ENCODE measurements around the gene NUP133. TPM values are rescaled to one million over a fixed set of nuclear protein-coding genes. Genes with fewer than 3 reads are reported as not detected.

The NUP133 gene
- total RNA-seq, 2 donors from 2014 or later: 67.8 to 68.4 TPM

DNA sequence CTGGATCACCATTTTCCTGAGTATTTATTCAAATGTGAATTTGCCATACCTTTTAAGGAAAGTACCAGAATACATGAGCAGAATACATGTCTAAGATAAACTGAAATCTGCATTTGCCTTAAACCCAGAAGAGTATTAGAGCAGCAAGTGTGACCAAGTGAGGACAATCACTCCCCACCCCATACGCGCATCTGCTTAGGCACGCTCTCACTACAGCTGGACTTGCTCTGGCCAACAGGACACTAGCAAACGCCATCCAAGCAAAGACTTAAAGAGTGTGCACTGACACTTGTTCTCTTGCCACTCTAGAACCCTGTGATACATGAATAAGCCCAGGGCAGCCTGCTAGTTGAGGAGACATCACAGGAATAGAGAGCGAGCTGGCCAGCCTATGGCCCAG lies 25.6 kb downstream of the NUP133 start:
- Mint-ChIP-seq H3K9me3 (no peaks in the 10 kb centered on the region), H3K27me3 (ENCODE audit: insufficient read depth) (no peaks in the 10 kb centered on the region), H3K4me3 (no peak overlapping the region), H3K4me1 (peaks cover 3% of the 10 kb centered on the region), H3K27ac (no peak overlapping the region), H3K36me3 (ENCODE audit: low read depth) (peaks cover 70% of the 10 kb centered on the region)
- H3K36me3 ChIP-seq (ENCODE audit: control insufficient read depth, insufficient read depth, low read length): peaks cover 89% of the 10 kb centered on the region
- H3K9me3 ChIP-seq (ENCODE audit: control insufficient read depth, low read length): no peaks in the 10 kb centered on the region
- H3K9ac ChIP-seq (ENCODE audit: extremely low read depth, low read length, poor library complexity, severe bottlenecking): no peak overlapping the region
- H3K27me3 ChIP-seq (ENCODE audit: control insufficient read depth, insufficient read depth, low read length, poor library complexity, severe bottlenecking): no peaks in the 10 kb centered on the region
- WGBS, 2 experiments (ENCODE audit: insufficient coverage in 1 of 2, insufficient read length in 1 of 2): 93 to 95% methylated on average over 5 of the region's 5 CpGs
- TF ChIP-seq, protein P1, sequence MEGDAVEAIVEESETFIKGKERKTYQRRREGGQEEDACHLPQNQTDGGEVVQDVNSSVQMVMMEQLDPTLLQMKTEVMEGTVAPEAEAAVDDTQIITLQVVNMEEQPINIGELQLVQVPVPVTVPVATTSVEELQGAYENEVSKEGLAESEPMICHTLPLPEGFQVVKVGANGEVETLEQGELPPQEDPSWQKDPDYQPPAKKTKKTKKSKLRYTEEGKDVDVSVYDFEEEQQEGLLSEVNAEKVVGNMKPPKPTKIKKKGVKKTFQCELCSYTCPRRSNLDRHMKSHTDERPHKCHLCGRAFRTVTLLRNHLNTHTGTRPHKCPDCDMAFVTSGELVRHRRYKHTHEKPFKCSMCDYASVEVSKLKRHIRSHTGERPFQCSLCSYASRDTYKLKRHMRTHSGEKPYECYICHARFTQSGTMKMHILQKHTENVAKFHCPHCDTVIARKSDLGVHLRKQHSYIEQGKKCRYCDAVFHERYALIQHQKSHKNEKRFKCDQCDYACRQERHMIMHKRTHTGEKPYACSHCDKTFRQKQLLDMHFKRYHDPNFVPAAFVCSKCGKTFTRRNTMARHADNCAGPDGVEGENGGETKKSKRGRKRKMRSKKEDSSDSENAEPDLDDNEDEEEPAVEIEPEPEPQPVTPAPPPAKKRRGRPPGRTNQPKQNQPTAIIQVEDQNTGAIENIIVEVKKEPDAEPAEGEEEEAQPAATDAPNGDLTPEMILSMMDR (conservative IDR thresholded peaks at IDR 0.05): no peak
- H3K27ac ChIP-seq (ENCODE audit: low read depth, low read length): no peak overlapping the region
- no peak overlapping the region for H3K4me3 ChIP-seq (ENCODE audit: low read length)
- H3K4me1 ChIP-seq (ENCODE audit: control insufficient read depth, insufficient read depth, low read length): no peaks in the 10 kb centered on the region
- DNase-seq: no peak

DNA sequence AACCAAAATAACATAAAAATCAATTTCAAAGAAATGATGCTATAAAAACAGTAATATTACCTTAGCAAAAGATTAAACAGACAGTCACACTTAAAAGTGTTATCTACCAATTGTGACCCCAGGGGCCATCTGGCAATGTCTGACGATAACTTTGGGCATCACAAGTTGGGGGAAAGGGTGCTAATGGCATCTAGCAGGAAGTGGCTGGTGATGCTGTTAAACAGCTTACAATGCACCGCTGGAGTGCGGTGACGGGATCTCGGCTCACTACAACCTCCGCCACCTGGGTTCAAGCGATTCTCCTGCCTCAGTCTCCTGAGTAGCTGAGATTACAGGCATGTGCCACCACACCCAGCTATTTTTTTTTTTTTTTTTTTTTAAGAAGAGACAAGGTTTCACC lies 27.6 kb downstream of the NUP133 start:
- H3K36me3 Mint-ChIP-seq (ENCODE audit: low read depth): peaks cover 68% of the 10 kb centered on the region
- WGBS, 2 experiments (ENCODE audit: insufficient coverage in 1 of 2, insufficient read length in 1 of 2): 95 to 96% methylated on average over 4 to 7 of the region's 7 CpGs

DNA sequence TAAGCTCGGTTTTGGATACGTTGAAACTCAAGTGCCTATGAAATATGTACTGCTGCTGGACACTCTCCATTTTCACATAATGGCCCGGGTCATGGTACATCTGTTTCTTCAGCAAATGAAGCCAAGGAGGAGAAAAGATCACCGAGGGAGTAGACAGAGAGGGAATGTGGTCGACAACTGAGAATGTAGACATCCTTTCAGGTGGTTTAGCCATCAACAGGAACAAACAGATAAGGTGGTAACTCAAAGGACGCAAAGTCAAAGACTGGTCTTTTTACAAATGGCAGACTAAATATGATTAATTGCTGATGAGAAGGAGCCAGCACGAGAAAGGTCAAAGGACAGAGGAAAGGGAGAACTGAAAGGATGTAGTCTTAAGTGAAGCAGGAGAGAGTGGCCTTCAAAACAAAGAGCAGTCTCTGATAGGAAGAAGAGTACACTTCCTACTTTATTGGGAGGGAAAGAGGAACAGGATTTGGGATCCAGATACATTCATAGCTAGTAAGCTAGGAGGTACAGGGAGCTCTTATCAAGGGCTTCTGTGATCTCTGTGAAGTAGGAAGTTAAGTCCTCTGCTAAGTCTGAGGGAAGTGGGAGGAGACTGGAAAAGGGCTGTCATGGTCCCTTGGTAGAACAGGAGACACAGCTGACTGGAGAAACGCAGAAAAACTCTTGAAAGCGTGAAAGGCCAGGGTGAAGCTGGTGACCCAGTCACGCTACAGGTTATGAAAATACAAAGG lies 28.3 kb downstream of the NUP133 start:
- H3K9ac ChIP-seq (ENCODE audit: extremely low read depth, low read length, poor library complexity, severe bottlenecking): no peak overlapping the region
- peaks cover 89% of the 10 kb centered on the region for H3K36me3 ChIP-seq (ENCODE audit: control insufficient read depth, insufficient read depth, low read length)
- H3K27me3 ChIP-seq (ENCODE audit: control insufficient read depth, insufficient read depth, low read length, poor library complexity, severe bottlenecking): no peaks in the 10 kb centered on the region
- 92 to 94% methylated on average over 7 to 10 of the region's 10 CpGs for WGBS, 2 experiments (ENCODE audit: insufficient coverage in 1 of 2, insufficient read length in 1 of 2)
- no peak overlapping the region for H3K27ac ChIP-seq (ENCODE audit: low read depth, low read length)
- TF ChIP-seq, protein P1 (conservative IDR thresholded peaks at IDR 0.05): no peak
- H3K4me3 Mint-ChIP-seq: no peak overlapping the region
- peaks cover 3% of the 10 kb centered on the region for H3K4me1 Mint-ChIP-seq
- H3K36me3 Mint-ChIP-seq (ENCODE audit: low read depth): peaks cover 67% of the 10 kb centered on the region
- peak overlapping the region; percentile 11 for H3K27ac Mint-ChIP-seq
- no peaks in the 10 kb centered on the region for H3K4me1 ChIP-seq (ENCODE audit: control insufficient read depth, insufficient read depth, low read length)
- no peak overlapping the region for H3K4me3 ChIP-seq (ENCODE audit: low read length)
- no peaks in the 10 kb centered on the region for H3K9me3 Mint-ChIP-seq
- H3K9me3 ChIP-seq (ENCODE audit: control insufficient read depth, low read length): no peaks in the 10 kb centered on the region
- no peaks in the 10 kb centered on the region for H3K27me3 Mint-ChIP-seq (ENCODE audit: insufficient read depth)
- no peak for DNase-seq

More for the DNA sequence above, 27.6 kb downstream of the NUP133 start:
- no peak overlapping the region for H3K27ac Mint-ChIP-seq
- Histone ChIP-seq H3K4me1 (ENCODE audit: control insufficient read depth, insufficient read depth, low read length) (no peaks in the 10 kb centered on the region), H3K36me3 (ENCODE audit: control insufficient read depth, insufficient read depth, low read length) (peaks cover 89% of the 10 kb centered on the region), H3K9ac (ENCODE audit: extremely low read depth, low read length, poor library complexity, severe bottlenecking) (no peak overlapping the region), H3K27me3 (ENCODE audit: control insufficient read depth, insufficient read depth, low read length, poor library complexity, severe bottlenecking) (no peaks in the 10 kb centered on the region), H3K27ac (ENCODE audit: low read depth, low read length) (no peak overlapping the region), H3K9me3 (ENCODE audit: control insufficient read depth, low read length) (no peaks in the 10 kb centered on the region), H3K4me3 (ENCODE audit: low read length) (no peak overlapping the region)
- no peak for DNase-seq
- TF ChIP-seq, protein P1 (conservative IDR thresholded peaks at IDR 0.05): no peak
- no peaks in the 10 kb centered on the region for H3K27me3 Mint-ChIP-seq (ENCODE audit: insufficient read depth)
- peaks cover 3% of the 10 kb centered on the region for H3K4me1 Mint-ChIP-seq
- H3K9me3 Mint-ChIP-seq: no peaks in the 10 kb centered on the region
- no peak overlapping the region for H3K4me3 Mint-ChIP-seq

Data from endodermal cell (in vitro differentiated cells).